ENCODE data around the gene RAB5B. TPM values are rescaled to one million over a fixed set of nuclear protein-coding genes. Genes with fewer than 3 reads are reported as not detected.

The RAB5B gene
- total and polyA plus RNA-seq, 10 of the 15 experiments (the other 5 are each of a cell fraction or from before 2014, with no cell fraction given), result 7.5 to 149 (median 37.8) TPM

- TF ChIP-seq, protein P1, sequence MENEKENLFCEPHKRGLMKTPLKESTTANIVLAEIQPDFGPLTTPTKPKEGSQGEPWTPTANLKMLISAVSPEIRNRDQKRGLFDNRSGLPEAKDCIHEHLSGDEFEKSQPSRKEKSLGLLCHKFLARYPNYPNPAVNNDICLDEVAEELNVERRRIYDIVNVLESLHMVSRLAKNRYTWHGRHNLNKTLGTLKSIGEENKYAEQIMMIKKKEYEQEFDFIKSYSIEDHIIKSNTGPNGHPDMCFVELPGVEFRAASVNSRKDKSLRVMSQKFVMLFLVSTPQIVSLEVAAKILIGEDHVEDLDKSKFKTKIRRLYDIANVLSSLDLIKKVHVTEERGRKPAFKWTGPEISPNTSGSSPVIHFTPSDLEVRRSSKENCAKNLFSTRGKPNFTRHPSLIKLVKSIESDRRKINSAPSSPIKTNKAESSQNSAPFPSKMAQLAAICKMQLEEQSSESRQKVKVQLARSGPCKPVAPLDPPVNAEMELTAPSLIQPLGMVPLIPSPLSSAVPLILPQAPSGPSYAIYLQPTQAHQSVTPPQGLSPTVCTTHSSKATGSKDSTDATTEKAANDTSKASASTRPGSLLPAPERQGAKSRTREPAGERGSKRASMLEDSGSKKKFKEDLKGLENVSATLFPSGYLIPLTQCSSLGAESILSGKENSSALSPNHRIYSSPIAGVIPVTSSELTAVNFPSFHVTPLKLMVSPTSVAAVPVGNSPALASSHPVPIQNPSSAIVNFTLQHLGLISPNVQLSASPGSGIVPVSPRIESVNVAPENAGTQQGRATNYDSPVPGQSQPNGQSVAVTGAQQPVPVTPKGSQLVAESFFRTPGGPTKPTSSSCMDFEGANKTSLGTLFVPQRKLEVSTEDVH (IDR thresholded peaks at IDR 0.05; ENCODE audit: low read depth, partially characterized antibody), result peak; percentile 48
- TF ChIP-seq MXI1 (IDR thresholded peaks at IDR 0.05; ENCODE audit: low read depth, low read length) (0 out of 2 replicates have a peak, but pooled peaks have one; percentile 4), ZNF622 (IDR thresholded peaks at IDR 0.05) (peak; percentile 88), ZZZ3 (IDR thresholded peaks at IDR 0.05; ENCODE audit: control insufficient read depth, insufficient read length, low read depth) (no peak), TARDBP (IDR thresholded peaks at IDR 0.05; ENCODE audit: borderline replicate concordance) (0 out of 2 replicates have a peak, but pooled peaks have one; percentile 64), MEF2A (IDR thresholded peaks at IDR 0.05; ENCODE audit: insufficient read depth, low read depth, low read length) (no peak), NR2C1 (IDR thresholded peaks at IDR 0.05) (peak; percentile 64), JUND (IDR thresholded peaks at IDR 0.05; ENCODE audit: low read depth, low read length) (0 out of 2 replicates have a peak, but pooled peaks have one; percentile 42), YY1 (IDR thresholded peaks at IDR 0.05; ENCODE audit: low read depth, low read length) (peak; percentile 9; the same call in 1 of the 2 replicates), GABPA (IDR thresholded peaks at IDR 0.05; ENCODE audit: low read depth) (peak; percentile 75), SPI1 (IDR thresholded peaks at IDR 0.05; ENCODE audit: borderline replicate concordance, insufficient read depth, low read depth, low read length) (no peak), PML (IDR thresholded peaks at IDR 0.05; ENCODE audit: low read length) (peak; percentile 85), CREM (IDR thresholded peaks at IDR 0.05; ENCODE audit: low read depth) (peak; percentile 96), CHD2 (IDR thresholded peaks at IDR 0.05; ENCODE audit: borderline replicate concordance, low read depth, low read length) (peak; percentile 99), RB1 (IDR thresholded peaks at IDR 0.05; ENCODE audit: borderline replicate concordance) (peak; percentile 49; the same call in 1 of the 2 replicates), RFX5 (IDR thresholded peaks at IDR 0.05; ENCODE audit: low read depth, low read length) (peak; percentile 65), SIX5 (IDR thresholded peaks at IDR 0.05; ENCODE audit: low read depth, low read length, severe bottlenecking) (peak; percentile 4), BCL11A (IDR thresholded peaks at IDR 0.05; ENCODE audit: low read depth, low read length) (no peak), FOXM1 (IDR thresholded peaks at IDR 0.05; ENCODE audit: low read depth, low read length) (peak; percentile 45; the same call in 1 of the 2 replicates), SIN3A (IDR thresholded peaks at IDR 0.05; ENCODE audit: low read depth, low read length) (peak; percentile 88)
- TF ChIP-seq, protein P2, sequence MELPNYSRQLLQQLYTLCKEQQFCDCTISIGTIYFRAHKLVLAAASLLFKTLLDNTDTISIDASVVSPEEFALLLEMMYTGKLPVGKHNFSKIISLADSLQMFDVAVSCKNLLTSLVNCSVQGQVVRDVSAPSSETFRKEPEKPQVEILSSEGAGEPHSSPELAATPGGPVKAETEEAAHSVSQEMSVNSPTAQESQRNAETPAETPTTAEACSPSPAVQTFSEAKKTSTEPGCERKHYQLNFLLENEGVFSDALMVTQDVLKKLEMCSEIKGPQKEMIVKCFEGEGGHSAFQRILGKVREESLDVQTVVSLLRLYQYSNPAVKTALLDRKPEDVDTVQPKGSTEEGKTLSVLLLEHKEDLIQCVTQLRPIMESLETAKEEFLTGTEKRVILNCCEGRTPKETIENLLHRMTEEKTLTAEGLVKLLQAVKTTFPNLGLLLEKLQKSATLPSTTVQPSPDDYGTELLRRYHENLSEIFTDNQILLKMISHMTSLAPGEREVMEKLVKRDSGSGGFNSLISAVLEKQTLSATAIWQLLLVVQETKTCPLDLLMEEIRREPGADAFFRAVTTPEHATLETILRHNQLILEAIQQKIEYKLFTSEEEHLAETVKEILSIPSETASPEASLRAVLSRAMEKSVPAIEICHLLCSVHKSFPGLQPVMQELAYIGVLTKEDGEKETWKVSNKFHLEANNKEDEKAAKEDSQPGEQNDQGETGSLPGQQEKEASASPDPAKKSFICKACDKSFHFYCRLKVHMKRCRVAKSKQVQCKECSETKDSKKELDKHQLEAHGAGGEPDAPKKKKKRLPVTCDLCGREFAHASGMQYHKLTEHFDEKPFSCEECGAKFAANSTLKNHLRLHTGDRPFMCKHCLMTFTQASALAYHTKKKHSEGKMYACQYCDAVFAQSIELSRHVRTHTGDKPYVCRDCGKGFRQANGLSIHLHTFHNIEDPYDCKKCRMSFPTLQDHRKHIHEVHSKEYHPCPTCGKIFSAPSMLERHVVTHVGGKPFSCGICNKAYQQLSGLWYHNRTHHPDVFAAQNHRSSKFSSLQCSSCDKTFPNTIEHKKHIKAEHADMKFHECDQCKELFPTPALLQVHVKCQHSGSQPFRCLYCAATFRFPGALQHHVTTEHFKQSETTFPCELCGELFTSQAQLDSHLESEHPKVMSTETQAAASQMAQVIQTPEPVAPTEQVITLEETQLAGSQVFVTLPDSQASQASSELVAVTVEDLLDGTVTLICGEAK (IDR thresholded peaks at IDR 0.05; ENCODE audit: borderline replicate concordance), result peak; percentile 76; the same call in 1 of the 2 replicates
- TF ChIP-seq, protein P3, sequence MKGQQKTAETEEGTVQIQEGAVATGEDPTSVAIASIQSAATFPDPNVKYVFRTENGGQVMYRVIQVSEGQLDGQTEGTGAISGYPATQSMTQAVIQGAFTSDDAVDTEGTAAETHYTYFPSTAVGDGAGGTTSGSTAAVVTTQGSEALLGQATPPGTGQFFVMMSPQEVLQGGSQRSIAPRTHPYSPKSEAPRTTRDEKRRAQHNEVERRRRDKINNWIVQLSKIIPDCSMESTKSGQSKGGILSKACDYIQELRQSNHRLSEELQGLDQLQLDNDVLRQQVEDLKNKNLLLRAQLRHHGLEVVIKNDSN (IDR thresholded peaks at IDR 0.05; ENCODE audit: borderline replicate concordance, extremely low read length, insufficient read depth, low read depth, low read length), result peak; percentile 12
Measured at GRCh38 chr12:55973599-55974307, at the start of gene RAB5B (continued).
